T-helper 2 cell (primary cell): ENCODE results near the gene LRFN3.
"Not testable (repeated sequence)": the region's sequence is repeated elsewhere in the genome, so short reads cannot be mapped to it uniquely, and the experiment has no call there.

Source experiments
- DNase-seq, 5 experiments: peaks; one replicate each; pipeline versions ENCODE4 v3.0.0 to v3.0.0-alpha.2; 2012 to 2022

Gene LRFN3

DNA sequence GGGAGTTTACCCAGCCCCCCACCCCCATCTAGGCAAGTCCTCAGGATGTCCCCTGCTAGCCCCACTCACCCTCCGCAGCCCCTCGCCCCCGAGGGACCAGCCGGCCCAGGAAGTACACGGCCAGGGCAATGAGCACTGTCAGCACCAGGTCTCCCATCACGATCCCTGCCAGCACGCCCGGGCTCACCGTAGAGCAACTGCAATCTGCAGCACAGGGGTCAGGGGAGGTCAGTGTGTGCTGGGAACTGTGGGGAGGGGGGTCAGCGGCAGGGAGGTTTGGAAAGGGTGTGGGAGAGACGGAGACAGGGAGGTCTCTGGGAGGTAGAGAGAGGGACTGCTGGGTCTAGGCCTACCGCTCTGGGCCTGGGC lies 28.8 kb upstream of the LRFN3 start:
- no peak for DNase-seq

DNA sequence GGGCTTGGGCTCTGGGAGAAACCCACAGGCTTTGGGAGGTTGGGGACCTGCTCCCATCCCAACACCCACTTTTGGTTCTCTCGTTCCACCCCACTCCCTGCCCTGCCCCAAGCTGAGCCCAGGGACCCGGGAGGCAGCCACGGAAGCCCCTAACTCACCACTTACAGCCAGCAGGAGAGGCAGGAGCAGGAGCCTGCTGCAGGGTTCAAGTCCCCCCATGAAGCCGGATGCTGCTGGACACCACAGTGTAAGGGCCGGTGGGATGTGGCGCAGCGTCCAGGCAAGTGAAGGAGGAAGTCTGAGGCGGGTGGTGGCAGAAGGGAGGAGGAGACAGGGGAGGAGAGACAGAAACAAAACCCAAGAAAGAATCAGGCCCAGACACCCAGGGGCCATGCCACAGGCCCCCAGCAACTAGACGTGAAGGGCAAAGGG lies 28.1 kb upstream of the LRFN3 start, which contains the start of gene TYROBP:
TYROBP (minus strand) TSS at position 286 of the 432 bp plus-strand sequence; CDS start at position 219, 67 bp downstream.
- DNase-seq: no peak

DNA sequence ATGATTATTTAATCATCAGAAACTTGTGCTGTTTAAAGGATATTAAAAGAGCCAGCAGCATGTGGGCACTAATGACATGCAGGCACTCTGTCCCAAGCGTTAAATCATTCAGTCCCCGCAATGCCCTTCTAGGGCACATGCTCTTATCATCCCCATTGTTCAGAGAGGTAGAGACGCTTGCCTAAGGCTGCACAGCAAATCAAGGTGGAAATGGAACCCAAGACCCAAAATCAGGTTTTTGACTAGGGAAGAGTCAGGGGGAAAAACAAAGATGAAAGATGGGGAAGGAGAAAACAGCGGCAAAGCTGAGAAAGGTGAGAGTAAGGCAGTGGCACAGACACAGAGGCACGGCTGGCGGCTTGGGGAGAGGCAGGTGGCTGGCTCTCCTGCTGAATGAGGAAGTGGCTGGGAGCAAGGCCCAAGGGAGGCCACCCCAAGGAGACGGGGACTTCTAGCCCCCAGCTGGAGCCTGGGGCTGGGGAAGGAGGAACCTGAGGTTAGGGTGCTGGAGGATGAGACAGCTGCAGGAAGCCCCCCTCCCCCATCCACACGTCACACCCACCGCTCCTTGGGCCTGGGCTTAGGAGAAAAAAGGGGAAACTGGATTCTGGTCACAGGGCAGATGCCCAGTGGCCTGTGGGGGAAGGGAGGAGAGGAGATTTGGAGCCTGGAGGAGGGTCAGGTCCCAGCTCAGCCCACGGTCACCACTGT lies 27.0 kb upstream of the LRFN3 start:
- no peak for DNase-seq

DNA sequence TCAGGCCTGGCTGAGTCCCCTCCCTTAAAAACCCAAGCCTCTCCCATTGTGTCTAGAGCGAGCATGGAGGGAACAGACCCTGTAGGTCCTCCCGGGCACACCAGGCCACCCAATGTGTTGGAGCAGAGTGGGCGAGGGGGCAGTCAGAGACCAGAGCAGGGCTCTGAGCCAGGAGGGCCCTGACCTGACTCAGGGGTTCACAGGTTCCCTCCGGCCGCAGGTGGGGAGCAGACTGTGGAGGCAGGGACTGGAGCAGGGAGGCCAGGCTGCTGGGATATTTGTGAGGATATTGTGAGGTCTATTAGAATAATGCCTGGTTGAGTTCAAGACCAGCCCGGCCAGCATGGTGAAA lies 26.5 kb upstream of the LRFN3 start:
- no peak for DNase-seq

DNA sequence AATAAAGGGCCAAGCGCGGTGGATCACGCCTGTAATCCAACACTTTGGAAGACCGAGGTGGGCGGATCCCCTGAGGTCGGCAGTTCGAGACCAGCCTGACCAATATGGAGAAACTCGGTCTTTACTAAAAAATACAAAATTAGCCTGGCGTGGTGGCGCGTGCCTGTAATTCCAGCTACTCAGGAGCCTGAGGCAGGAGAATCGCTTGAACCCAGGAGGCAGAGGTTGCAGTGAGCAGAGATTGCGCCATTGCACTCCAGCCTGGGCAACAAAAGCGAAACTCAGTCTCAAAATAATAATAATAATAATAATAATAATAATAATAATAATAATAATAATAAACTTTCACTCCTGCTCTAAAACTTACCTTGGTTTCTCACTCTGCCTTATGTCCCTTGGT lies 25.8 kb upstream of the LRFN3 start:
- not testable (repeated sequence) for DNase-seq

DNA sequence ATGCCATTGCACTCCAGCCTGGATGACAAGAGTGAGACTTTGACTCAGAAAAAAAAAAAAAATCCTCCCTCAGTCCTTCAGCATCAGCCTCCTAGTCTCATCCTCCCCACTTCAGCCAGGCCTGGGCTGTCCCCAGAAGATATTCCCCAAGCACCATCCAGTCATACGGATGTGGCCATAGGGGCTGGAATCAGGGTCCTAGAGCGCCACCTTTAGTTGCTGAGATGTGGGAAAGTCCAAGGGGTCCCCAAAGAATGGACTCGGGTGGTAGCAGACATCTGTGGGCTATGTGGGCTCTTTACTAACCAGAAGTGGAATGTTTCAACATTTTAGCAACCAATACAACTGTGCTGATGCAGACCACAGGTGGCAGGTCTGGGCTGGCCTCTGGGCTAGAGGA lies 25.0 kb upstream of the LRFN3 start:
- DNase-seq: no peak

DNA sequence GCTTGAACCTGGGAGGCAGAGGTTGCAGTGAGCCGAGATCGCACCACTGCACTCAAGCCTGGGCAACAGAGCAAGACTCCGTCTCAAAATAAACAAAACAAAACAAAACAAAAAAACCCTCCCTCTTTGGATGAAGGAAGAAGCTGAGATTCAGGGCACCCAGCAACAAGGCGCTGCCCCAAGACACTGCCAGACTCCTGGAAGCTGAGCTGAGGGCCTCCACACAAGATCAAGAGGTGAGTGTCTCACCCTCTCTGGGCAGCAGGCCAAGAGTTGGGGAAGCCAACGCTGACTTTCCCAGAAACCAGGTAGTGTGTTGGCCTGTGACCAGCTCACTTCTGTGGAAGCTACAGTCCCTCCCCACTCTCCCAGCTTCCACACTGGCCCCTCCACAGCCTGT lies 24.4 kb upstream of the LRFN3 start:
- no peak for DNase-seq

DNA sequence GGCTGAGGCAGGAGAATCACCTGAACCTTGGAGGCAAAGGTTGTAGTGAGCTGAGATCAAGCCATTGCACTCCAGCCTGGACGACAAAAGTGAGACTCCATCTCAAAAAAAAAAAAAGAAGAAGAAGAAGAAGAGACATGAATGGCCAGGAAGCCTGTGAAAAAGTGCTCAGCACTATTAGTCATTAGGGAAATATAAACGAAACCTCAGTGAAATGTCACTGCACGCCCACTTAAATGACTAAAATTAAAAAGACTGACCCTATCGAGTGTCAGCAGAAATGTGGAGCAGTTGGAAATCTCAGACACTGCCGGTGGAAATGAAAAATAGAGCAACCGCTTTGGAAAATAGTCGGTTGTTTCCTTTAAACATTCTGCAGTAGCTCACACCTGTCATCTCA lies 22.6 kb upstream of the LRFN3 start:
- DNase-seq: no peak

DNA sequence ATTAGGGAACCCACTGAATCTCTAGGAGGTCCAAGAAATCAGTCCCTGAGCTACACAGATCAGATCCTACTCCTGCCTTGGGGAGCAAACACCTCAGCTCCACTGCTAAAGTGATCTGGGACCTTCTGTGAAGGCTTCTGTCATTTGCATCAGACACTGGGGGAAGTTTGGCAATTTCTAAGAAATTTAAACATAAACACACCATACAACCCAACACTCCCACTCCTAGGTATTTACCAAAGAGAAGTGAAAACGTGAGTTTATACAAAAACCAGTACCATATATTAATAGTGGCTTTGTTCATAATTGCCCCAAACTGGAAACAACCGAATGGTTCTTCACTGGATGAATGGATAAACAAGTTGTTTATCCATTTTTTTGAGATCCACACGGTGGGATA lies 20.7 kb upstream of the LRFN3 start:
- DNase-seq: no peak

DNA sequence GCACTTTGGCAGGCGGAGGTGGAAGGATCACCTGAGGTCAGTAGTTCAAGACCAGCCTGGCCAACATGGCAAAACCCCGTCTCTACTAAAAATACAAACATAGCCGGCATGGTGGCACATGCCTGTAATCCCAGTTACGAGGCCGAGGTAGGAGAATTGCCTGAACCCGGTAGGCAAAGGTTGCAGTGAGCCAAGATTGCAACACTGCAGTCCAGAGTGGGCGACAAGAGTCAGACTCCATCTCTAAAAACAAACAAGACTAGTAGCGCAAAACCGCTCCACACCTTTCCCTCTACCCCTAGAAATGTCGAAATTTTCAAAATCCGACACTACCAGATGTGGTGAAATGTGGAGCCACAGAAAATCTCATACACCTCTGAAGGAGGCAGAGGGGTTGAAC lies 16.9 kb upstream of the LRFN3 start:
- no peak for DNase-seq

DNA sequence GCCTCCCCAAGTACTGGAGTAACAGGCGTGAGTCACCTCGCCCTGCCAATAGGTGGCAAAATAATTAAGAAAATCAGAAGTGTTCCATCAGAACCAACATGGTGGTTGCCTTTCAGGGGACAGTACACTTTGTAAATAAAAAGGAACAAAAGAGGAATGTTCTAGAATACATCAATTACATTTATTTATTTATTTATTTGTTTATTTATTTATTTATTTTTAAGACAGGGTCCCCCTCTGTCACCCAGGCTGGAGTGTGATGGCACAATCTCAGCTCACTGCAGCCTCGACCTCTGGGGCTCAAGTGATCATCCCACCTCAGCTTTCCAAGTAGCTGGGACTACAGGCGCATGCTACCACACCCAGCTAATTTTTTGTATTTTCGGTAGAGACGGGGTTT lies 15.2 kb upstream of the LRFN3 start:
- no peak for DNase-seq

DNA sequence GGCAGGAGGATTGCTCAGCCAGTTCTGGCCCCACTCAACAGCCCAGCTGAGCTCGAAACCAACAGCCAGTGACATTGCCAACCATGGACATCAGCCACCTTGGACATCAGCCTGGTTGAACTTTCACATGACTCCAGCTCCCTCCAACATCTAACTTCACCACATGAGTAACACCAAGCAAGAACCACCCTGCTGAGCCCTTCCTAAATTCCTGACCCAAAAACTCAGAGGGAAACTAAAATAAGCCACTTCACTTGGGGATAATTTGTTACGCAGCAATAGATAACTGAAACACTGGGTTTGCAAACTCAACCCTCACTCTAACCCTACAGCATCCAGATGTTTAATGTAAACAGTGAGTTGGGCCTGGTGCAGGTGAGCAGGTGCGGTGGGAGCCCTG lies 10.7 kb upstream of the LRFN3 start:
- no peak for DNase-seq

DNA sequence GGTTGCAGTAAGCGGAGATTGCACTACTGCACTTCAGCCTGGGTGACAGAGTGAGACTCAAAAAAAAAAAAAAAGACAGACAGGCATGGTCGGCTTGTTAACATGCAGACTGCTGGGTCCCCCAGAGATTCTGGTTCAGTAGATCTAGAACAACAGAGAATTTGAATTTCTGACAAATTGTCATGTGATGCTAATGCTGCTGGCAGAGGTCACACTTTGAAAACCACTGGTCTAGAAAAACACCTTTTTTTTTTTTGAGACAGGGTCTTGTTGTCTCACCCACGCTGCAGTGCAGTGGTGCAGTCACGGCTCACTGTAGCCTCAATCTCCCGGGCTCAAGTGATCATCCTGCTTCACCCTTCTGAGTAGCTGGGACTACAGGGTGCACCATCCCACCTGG lies 7.7 kb upstream of the LRFN3 start:
- DNase-seq: no peak

DNA sequence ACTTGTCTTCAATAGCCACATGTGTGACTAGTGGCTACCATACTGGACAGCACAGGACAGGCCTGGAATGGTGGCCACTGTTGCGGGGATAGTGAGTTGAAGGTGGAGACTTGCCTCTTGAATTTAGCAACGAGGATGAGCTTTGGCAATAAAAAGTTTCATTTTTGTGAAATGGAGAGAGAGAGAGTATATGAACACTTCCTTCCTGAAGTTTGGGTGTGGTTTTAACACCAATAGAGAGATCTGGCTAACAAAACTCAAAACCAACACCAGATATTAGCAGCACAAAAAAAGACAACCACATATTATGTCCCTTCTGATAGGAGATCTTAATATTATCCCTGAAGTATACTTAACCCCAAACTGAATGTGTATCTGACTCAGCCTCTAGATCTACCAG lies 6.3 kb upstream of the LRFN3 start:
- peak in 2 of 5 experiments; percentile 54 to 80 for DNase-seq

DNA sequence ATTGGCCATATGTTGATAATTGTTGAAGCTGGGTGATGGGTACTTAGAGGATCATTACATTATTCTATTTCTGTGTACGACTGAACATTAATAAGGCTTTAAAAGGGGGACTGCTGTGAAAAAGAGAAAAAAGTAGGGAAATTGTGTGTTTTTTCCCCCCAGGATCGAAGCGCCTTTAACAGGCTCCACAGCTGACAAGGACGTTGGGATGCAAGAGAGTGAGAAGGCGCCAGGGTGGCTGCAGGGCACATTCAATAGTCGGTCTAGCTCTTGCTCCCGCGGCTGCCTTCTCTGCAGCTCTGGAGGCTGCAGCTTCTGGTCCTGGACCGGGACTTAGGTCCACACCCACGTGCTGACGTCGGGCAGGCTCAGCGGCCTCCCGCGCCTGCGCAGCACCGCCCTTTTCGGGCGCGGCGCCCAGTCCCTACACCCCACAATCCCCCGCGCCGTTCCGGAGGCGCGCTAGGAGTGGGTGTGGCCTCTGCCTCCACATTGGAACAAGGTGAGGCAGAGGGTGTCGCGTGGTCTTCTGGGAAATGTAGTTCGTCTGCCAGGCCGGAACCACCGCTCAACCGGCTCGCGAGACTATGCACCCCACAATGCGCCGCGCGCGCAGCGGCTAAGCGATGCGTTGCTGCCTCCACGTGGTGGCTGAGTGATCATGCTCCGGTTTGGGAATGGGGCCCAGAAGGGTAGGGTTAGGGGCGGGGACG lies 4.9 kb upstream of the LRFN3 start:
- DNase-seq: peak; percentile 96 to 100 (median 99)

DNA sequence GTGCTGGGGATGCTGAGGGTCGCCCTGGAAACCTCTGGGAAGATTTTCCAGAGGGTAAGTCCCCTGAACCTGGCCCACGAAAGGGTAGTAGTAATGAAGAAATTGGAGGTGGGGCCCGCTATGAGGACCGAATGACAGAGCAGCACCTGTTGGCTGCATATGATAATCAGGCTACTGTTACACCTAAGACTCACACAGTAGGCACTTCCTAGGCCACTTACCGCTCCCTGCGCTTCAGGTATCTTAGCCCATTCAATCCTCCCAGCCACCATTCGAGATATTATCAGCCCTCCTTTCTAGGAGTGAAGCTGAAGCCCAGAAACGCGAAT lies 4.3 kb upstream of the LRFN3 start:
- DNase-seq: no peak

DNA sequence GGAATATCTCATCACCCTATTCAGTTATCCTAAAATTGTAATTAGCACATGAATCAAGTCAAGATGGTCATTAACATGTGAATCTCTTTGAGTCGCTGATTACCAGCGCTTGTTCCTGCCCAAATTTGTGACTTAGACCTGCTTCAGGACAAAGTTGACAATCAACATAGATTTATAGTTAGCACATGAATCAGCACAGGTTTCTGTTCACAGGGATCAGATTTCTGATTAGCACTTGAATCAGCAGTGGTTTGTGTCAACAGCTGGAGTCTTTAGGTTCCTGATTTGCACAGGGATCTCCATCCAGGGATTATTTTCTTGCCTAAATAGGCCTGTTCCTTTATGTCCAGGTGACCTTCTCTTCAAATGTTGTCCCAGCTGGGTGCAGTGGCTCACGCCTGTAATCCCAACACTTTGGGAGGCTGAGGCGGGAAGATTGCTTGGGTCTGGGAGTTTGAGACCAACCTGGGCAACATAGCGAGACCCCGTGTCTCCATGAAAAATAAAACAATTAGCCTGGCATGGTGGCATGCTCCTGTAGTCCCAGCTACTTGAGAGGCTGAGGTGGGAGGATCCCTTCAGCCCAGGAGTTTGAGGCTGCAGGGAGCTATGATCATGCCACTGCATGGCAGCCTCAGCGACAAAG lies 3.8 kb upstream of the LRFN3 start:
- no peak for DNase-seq

DNA sequence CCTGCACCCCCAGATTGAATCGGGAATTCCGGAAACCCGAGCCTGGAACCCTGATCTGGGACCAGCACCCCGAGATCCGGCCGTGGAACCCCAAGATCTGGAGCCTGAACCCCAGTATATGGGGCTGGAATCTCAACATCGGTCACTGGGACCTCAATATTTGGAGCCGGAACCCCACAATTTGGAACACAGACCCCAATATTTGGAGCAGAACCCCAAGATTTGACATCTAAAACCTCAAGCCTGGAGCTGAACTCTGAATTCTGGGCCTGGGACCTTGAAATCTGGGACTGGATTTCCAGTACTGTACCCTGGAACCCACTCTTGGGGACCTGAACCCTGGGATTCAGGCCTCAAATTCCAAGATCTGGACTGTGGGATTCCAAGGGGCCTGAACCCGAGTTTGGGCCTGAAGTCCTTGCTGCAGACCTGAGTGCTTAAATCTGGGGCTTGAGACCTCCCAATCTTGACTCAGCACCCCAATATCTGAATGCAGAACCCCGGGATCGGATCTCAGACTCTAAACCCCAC lies 629 bp downstream of the LRFN3 start:
- no peak for DNase-seq

DNA sequence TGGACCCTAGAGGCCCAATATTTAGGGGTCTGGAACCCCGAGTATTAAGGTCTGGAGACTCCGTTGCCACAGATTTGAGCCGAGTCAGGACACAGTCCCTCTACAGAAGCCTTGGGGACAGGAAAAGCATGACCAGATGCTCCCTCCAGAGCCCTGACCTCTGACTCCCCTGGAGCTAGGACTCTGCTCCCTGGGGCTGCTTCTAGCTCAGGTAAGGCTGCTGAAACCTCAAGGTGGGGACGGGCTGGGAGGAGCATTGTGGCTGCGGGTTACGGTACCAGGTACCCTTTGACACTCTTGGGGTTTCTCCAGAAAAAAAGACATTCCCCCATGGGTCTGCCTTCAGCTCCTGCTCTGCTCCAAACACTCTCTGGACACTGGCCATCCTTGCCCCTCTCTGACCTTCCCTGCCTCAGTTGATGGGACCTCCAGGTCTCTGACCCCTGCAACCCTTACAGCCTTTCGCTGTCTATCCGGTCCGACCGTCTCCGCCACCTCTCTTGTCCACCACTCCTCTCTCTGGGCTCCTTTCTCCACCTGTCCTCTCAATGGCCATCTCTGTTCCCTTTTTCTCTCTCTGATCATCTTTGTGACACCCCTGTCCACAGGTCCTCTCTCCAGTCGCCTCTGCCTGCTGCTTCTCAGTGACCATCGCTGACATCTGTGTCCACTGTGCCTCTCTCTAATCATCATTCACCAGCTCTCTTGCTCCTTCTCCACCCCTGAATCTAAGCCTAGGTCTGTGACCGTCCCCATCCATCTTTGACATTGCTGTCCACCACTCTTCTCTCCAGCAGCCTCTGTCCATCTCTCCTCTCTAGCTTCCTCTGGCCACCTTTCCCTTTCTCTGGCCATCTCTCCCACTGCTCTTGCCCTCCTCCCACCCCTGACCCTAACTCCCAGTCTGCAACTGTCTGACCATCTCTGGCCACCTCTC lies 1.4 kb downstream of the LRFN3 start:
- no peak for DNase-seq

DNA sequence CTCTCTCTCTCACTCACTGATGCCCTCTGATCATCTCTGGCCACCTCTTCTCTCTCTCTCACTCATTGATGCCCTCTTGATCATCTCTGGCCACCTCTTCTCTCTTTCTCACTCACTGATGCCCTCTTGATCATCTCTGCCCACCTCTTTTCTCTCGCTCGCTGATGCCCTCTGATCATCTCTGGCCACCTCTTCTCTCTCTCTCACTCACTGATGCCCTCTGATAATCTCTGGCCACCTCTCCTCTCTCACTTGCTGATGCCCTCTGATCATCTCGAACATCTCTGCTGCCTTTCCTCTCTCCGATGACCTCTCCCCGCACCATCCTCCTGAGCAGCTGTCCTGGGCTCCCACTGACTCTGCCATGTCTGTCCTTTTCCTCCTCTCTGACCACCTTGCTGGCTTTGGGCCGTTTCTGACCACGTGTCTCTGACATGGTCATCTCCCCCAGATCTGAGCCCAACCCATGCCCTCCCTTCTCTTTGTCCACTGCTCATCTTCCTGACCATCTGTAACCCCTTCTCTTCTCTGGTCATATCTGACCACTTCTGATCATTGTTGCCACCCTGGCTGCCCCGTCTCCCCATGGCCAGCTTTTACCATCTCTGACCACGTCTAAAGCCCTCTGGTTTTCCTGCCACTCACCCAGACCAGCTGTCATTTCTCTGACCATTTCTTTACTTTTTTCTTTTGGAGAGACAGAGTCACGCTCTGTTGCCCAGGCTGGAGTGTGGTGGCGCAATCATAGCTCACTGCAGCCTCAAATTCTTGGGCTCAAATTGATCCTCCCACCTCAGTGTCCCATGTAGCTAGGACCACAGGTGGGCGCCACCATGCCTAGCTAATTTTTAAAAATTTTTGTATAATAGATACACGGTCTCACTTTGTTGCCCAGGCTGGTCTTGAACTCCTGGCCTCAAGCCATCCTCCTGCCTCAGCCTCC lies 2.4 kb downstream of the LRFN3 start:
- DNase-seq: no peak

DNA sequence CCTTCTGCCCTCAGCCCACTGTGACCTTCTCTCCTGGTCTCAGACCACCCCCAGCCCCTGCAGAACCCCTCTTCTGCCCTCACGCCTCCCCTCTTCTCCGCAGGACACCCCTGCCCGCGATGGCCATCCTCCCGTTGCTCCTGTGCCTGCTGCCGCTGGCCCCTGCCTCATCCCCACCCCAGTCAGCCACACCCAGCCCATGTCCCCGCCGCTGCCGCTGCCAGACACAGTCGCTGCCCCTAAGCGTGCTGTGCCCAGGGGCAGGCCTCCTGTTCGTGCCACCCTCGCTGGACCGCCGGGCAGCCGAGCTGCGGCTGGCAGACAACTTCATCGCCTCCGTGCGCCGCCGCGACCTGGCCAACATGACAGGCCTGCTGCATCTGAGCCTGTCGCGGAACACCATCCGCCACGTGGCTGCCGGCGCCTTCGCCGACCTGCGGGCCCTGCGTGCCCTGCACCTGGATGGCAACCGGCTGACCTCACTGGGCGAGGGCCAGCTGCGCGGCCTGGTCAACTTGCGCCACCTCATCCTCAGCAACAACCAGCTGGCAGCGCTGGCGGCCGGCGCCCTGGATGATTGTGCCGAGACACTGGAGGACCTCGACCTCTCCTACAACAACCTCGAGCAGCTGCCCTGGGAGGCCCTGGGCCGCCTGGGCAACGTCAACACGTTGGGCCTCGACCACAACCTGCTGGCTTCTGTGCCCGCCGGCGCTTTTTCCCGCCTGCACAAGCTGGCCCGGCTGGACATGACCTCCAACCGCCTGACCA lies 3.3 kb downstream of the LRFN3 start:
- no peak for DNase-seq
